HL-60/S4 treated with phorbol 12-myristate 13-acetate at 8.2 ng/mL for 4 days and 3 days (cell line): ENCODE measurements around the gene SPATA31E1.
"Not testable (repeated sequence)": the region's sequence is repeated elsewhere in the genome, so short reads cannot be mapped to it uniquely, and the experiment has no call there.

Experiments used
- in situ Hi-C: fragments of 300-500 bp; cut with MboI; formaldehyde crosslinking; loops from 2 replicates; pipeline ENCODE4 v1.15.0; 2022; ENCODE audit warnings: low sequenced_read_pairs

The SPATA31E1 gene

GRCh38 chr9:87884578-87885459 lies 2.1 kb downstream of the SPATA31E1 start:
- in situ Hi-C loops = loop anchor here (25.0 kb wide), 1 partner anchor 102 kb away; no protein-coding TSS in a partner anchor

- in situ Hi-C loops = loop anchor here (25.0 kb wide), 1 partner anchor 102 kb away; no protein-coding TSS in a partner anchor
Observed at GRCh38 chr9:87885484-87886189, 3.0 kb downstream of the SPATA31E1 start.

- in situ Hi-C loops = loop anchor here (25.0 kb wide), 1 partner anchor 101 kb away; no protein-coding TSS in a partner anchor
Observed at GRCh38 chr9:87886210-87886932, 3.7 kb downstream of the SPATA31E1 start.

- in situ Hi-C loops = loop anchor here (25.0 kb wide), 1 partner anchor 100 kb away; no protein-coding TSS in a partner anchor
Observed at GRCh38 chr9:87886933-87887505, 4.3 kb downstream of the SPATA31E1 start.

- in situ Hi-C loops = loop anchor here (25.0 kb wide), 1 partner anchor 99 kb away; no protein-coding TSS in a partner anchor
Observed at GRCh38 chr9:87887661-87888480, 5.2 kb downstream of the SPATA31E1 start.

- in situ Hi-C loops = loop anchor here (25.0 kb wide), 1 partner anchor 99 kb away; no protein-coding TSS in a partner anchor
Observed at GRCh38 chr9:87888501-87888900, 5.8 kb downstream of the SPATA31E1 start.

- in situ Hi-C loops = loop anchor here (25.0 kb wide), 1 partner anchor 98 kb away; no protein-coding TSS in a partner anchor
Observed at GRCh38 chr9:87889065-87889881, 6.6 kb downstream of the SPATA31E1 start.

GRCh38 chr9:87889882-87890252 lies 7.2 kb downstream of the SPATA31E1 start:
- in situ Hi-C loops = loop anchor here (25.0 kb wide), 1 partner anchor 97 kb away; no protein-coding TSS in a partner anchor

- in situ Hi-C loops = loop anchor here (25.0 kb wide), 1 partner anchor 96 kb away; no protein-coding TSS in a partner anchor
Observed at GRCh38 chr9:87890837-87891236, 8.2 kb downstream of the SPATA31E1 start.

- in situ Hi-C loops = loop anchor here (25.0 kb wide), 1 partner anchor 96 kb away; no protein-coding TSS in a partner anchor
Observed at GRCh38 chr9:87891754-87892153, 9.1 kb downstream of the SPATA31E1 start.

- in situ Hi-C loops = loop anchor here (25.0 kb wide), 1 partner anchor 94 kb away; no protein-coding TSS in a partner anchor
Observed at GRCh38 chr9:87892956-87893355, 10.3 kb downstream of the SPATA31E1 start.

- in situ Hi-C loops = loop anchor here (25.0 kb wide), 1 partner anchor 92 kb away; no protein-coding TSS in a partner anchor
Observed at GRCh38 chr9:87894998-87895625, 12.4 kb downstream of the SPATA31E1 start.

GRCh38 chr9:87896891-87897290 lies 14.2 kb downstream of the SPATA31E1 start:
- in situ Hi-C loops = loop anchor here (25.0 kb wide), 1 partner anchor 90 kb away; no protein-coding TSS in a partner anchor

GRCh38 chr9:87898151-87898550 lies 15.5 kb downstream of the SPATA31E1 start:
- in situ Hi-C loops = loop anchor here (25.0 kb wide), 1 partner anchor 89 kb away; no protein-coding TSS in a partner anchor

GRCh38 chr9:87902371-87902770 lies 19.7 kb downstream of the SPATA31E1 start:
- in situ Hi-C loops = not testable (repeated sequence)

- in situ Hi-C loops = no loop called here
Observed at GRCh38 chr9:87909310-87910041, 26.8 kb downstream of the SPATA31E1 start.

GRCh38 chr9:87910821-87911220 lies 28.1 kb downstream of the SPATA31E1 start:
- in situ Hi-C loops = no loop called here
